GM19328 (cell line): ENCODE measurements around the gene PDE4D.

Experiments used
- ATAC-seq: cut with Tn5 transposase; IDR thresholded peaks from one replicate; pipeline ENCODE4 v1.9.1; 2021; ENCODE audit warnings: mild to moderate bottlenecking, moderate library complexity; ENCODE audit not compliant: unreplicated experiment

PDE4D gene

DNA sequence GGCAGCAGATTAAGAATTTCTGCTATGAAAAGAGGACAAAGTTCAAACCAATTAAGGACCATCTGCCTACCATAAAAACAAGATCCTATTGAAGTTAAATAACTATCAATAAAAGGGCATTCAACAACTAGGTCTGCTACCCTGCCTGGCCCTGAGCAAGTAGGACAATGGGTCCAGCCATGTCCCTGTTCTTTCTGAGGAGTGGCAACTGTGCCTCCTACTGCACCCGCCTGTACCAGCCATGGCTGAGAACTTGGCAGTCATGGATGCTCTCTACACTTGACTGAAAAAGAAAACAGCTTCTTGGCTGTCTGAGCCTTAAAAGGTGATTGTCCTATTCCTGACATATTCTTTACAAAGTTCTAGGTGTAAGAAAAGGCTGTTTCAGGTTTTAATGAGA lies 652.4 kb downstream of the PDE4D start:
- ATAC-seq, result no peak

DNA sequence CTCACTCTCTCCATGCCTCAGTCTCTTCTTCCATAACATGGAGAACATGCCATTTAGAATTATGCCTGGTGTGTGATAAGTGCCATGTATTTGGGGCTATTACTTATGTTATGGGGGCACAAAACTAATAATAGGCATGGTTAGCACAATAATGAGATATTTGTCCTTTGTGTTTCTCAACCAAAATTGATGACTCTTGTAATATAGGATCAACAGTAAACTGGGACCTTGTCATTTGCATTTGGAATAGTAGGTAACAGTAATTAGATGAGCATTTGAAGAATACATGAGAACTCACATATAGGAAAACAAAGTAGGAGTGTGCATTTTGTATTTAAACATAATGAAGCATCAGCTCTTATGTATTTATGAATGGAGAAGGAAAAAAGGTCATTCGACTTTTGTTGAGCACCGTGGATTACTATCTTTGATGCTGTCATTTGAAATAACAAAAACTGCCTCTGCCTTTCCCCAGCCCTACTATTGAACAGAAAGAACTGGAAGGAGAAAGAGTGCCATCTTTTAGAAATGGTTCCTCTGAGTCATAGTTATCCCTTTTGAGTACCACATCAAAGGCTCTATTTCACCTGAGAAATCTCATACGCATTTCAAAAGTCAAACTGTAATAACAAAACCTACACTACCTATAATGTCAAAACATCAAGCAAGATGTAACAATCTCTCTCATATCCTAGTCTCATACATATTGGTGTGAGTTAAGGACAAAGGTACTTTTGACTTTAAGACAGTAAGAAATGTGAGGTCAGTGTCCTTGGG lies 655.2 kb downstream of the PDE4D start:
- no peak for ATAC-seq

DNA sequence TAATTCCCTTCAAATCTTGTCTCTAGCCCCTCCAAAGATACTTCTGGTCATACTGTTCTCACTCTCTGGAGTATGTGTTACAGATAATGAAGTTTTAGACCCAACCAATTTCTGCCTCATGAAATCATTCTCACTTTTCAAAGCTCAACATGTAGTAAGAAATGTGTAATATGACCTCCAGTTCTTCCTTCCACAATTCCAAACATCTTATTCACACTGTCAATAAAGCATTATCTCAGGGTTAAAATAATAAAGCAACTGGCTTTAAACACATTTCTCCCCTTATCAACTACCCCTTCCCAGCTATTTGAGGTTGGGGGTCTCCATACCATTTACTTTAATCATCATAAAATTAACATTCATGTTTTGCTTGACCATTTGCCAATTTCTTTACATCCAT lies 656.5 kb downstream of the PDE4D start:
- ATAC-seq, result no peak

DNA sequence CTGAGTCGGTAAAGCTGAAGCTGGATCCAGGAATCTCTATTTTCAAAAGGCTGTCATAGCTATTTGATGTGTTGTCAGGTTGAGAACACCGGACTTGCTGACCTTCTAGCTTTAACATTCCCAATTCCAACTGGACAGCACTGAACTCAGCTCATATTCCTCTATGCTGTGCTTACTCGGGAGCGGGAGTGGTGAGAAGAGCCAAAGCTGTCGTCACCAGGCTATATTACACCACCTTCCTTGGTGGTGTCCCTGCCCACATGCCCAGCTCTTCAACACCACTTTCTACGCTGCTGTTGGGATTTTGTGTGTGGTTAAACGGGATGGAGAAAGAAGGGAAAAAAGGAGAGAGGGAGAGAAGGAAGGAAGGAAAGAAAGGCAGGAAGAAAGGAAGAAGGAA lies 657.1 kb downstream of the PDE4D start:
- ATAC-seq, result no peak

DNA sequence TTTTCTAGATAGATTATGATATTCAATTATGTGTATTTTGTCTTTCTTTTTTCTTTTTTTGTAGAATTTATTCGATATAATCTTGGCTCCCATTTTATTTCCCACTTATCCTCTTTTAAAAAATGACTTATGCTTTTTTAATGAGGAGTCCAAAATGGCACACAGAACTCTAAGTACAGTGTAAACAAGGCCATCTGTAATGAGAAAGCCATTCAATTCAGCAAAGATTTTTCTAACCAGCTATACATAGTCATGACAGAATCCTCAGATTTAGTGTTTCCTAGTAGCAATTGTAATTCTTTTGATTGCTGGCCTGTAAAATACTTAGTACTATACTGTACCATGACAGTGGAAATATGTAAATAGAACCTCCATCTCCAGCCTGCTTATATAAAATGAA lies 659.3 kb downstream of the PDE4D start:
- no peak for ATAC-seq

DNA sequence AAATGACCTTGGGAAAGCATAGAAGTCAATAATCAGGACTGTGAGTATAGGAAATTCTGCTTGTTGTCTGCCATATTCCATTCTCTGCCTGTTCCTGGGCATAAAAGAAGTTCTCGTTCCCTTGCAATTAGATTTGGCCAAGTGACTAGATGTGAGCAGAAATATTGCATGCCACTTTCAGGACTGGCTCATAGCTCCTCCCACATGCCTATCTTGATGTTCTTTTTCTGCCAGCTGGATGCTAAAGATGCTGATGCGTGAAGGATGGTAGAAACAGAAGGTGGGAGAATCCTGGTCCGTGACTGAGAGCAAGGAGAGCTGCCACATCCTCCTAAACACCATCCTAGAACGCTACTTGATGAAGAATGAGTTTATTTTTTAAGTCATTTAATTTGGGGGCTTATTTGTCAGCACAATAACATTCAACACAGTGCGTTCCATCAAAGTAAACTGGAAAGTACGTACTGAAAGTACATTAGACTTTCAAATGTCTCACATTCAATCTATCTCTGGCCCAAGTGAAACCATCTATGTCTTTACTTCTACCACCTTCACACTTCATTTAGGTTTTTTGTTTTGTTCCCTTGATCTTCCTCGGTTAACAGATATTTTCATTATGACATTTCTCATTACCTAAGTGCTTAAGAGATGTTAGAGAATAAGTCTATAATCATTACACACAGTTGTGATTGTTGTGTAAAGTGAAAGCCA lies 662.1 kb downstream of the PDE4D start:
- no peak for ATAC-seq

DNA sequence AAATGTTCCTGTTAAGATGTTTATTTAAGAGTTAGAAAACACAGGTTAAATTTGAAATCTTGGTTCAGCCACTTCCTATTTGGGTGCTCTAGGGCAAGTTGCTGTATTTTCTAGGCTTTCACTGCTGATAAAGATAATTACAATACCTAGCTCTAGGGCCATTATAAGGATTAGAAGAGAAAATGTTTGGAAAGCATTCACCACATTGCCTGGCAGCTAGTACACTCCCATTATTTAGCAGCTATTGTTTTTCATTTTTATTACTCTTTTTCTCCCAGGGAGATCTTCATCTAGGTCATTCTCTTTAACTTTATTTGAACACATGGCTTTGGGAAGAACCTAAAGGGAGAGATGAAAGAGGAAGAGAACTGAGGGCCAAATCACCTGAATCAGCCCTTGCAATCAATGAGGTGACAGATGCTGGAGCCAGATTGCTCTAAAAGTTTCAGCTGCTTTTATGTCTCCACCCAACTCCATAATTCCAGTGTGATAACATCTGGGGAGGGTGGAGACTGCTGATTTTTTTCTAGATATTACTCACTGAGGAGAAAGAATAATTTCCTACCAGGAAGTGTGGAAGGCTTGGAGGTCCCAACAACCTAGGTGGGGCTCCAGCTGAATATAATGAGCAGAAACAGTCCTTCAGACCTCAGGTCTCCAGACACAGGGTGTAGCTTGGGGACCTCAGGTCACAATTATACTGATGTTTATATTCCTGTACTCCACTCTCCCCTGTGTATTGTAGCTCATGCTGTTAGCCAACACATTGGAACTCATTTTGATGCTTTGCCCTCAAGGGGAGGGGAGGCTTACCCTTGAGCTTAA lies 670.6 kb downstream of the PDE4D start:
- ATAC-seq, result no peak

DNA sequence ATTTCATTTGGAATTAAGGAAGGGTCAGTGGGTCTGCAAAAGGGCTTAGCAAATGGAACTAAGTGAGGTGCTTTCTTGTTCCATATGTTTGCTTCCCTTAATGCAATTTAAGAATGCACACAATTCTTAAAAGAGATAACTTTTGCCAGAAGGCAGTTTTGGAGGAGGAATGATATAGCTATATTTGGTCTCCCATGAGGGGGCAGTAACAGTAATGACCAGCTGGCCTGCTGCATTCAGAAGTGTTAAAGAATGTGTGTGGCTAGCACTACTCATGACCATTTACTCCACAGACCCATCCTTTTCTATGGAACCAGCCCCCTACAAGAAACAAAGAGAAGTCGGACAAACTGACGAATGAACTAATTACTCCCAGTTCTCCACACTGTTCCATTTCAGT lies 671.8 kb downstream of the PDE4D start:
- ATAC-seq, result no peak

DNA sequence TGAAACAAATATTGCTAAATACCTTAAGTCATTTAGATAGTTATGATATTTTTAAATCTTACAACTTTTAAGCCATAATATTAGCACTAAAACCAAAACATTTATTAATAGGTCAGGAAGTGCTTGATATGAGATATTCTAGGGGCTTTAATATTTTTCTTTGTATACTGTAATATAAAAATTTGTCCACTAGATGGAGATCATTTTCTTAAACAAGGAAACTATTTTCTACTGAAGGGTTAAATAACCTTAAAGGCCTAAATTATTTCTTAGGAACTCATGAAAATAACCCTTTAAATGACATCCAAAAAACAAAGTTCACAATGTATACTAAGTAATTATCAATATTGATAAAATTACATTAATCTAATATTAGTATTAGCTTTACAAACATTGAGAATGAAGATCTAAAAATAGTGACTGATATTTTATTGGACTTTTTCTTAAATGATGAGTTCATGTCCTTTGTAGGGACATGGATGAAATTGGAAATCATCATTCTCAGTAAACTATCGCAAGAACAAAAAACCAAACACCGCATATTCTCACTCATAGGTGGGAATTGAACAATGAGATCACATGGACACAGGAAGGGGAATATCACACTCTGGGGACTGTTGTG lies 675.0 kb downstream of the PDE4D start:
- ATAC-seq, result no peak

DNA sequence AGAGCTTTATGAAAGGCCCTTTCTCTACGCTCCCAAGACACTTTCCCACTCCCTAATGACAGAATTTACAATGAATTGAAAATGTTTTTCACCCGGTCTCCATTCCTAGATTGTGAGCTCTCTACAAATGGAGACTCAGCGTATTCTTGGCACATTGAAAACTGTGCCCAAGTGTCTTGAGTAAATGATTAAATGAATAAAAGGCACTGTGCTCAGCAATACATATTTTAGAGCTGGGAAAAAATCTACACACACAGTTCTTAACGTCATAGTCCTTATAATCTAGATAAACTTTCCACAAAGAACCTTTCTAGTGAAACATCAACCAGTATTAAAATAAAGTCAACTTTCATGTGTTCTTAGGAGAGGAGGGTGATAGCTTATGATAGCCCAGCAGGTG lies 676.7 kb downstream of the PDE4D start:
- ATAC-seq, result no peak

DNA sequence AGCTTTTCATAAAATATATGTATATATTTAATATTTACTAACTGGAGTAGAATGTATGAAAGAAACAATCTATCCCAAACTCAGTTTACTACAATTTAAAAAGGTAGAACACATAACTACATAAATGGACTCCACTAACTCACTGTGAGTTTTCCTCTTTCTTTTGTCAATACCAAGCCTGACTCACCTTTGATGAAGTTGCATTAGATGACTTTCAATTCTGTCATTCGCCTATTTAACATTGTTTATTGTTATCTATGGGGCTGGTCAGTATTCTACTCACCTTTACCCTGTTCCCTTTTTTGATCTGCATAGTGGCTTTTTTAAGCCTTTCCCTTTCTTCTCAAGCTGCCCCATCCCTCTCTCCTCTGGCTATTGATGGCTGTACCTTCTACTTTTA lies 680.9 kb downstream of the PDE4D start:
- no peak for ATAC-seq

DNA sequence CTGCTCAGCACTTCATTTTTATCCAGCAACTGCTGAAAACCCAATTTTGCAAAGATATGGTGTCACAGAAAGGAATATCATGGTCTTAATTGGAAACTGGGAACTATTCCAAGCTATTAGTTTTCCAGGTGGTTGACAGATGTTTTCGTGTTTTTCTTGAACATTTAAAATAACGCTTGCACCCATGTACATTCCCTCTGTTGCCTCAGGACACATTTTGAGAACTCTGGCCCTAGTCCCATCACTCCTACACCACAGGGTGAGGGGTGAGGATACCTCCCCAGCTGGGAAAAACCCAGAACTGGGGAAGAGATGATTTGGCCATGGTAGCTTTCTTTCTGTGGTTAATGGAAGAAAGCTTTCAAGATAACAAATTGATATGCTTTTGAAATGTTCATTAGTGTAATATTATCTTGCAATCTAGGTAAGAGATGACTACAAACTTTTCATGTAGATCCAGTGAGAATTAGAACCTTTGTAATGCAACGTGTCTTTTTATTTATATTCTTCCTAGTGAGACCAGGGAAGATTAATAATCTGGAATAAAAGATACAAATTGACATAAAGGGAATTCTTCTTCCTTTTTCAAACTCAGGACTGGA lies 683.7 kb downstream of the PDE4D start:
- no peak for ATAC-seq

DNA sequence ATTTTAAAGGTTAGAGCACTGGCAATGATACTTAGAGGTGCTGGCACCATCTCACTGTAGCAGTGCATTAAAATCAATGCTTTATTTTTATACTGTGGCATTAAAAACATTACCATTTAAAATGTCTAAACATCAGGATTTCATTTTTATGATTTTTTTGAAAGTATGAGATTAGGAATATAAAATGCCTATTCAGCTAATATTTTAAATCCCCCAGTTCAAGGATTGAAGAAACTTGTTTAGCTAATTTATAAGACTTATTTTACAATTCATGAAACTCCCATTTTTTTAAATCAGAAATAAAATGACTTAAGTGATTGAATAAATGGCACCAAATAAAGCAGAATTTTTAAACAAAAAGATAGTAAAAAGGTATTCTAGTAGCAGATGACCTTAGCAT lies 685.1 kb downstream of the PDE4D start:
- no peak for ATAC-seq

DNA sequence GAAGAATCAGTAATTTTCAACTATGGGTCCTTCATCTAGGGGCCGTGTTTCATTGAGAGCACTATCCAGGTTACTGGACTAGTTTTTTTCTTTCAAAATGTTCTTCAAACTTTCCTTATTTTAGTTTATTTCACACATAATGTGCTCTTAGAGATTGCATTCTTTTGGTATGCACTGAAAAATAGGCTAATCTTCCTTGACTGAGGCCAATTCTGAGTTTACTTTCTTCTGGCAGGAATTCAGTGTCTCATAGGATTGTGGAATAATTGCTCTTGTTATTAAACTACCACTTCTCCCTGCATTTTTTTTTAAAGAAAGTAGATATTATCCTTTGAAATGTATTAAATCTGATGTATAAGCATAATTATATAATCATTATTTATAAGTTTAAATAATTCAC lies 686.1 kb downstream of the PDE4D start:
- no peak for ATAC-seq

DNA sequence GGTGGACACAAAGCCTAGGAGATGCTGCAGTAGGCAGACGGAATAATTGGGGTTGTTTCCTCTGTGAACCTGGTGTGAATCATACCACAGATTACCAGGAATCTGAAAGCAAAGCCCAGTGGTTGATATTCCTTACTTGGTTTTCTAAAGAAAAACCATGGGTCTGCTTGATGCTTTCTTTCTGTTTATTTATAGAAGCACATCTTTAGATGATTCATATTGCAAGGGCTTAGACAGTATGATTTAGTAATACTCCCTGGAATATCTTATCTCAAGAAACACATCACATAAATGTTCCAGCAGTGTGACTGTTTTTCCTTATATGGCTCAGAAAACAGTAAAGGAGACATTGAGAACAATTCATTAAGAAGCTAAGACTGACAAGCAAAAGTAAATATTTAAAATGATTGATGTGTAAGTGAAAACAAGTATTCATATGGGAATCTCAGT lies 687.4 kb downstream of the PDE4D start:
- no peak for ATAC-seq

DNA sequence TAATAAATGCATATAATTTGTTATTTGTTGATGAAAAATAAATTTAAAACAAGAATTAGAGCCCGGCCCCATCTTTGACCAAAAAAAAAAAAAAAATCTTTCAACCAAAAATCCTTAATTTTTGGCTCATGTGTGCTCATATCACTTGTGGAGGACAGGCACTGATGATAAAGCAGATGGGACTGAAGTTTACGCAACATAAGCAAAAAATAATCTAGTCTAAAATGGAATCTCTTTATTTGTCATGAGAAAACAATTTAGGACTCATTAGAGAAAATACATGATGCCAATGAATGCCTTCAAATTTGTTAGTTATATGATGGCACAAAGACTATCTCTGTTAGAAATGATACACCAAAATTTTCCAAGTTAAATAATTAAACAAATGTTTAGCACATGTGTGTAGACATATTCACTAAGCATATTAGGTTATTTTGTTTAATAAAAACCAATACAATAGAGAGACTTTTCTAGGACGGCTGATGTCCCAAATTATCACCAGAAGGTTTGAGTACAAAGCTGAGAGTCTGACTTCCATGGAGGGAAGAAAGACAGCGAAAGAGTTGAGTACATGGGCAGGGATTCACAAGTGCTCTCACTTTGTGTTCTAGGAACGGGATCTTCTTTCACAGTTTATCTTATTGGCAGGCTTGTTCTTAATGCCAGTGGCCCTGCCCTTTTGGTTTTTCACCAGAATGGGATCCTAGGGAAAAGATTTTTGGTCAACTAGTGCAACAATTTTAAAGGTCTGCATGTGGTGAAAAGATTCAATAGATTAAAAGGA lies 689.2 kb downstream of the PDE4D start:
- ATAC-seq, result no peak

DNA sequence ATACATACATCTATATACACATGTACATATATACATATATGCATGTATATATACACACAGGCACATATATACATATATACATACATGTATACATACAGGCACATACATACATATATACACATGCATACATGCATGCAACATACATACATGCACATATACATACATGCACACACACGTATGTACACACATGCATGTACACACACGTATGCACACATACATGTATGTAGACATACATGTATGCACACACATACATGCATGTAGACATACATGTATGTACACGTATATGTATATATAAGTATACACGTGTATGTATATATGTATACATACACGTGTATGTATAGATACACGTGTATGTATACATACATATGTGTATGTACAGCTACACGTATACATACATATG lies 693.7 kb downstream of the PDE4D start:
- ATAC-seq, result no peak

DNA sequence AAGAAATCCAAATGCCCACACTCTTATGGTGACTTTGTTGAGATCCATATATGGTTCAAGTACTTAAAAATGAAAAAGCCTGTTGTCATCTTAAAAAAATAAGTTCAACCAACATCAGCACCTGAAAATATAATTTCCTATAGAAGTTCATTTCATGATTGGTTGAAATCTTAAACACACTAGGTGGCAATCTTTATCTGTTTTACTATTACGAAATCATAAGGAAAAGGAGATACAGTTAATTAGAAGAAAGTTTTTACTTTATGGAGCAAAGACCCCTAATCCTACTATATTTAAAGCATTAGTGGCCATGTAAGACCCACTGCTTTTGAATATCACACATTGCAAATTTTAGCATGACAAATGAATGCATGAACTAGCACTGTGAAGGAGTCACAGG lies 694.7 kb downstream of the PDE4D start:
- no peak for ATAC-seq

DNA sequence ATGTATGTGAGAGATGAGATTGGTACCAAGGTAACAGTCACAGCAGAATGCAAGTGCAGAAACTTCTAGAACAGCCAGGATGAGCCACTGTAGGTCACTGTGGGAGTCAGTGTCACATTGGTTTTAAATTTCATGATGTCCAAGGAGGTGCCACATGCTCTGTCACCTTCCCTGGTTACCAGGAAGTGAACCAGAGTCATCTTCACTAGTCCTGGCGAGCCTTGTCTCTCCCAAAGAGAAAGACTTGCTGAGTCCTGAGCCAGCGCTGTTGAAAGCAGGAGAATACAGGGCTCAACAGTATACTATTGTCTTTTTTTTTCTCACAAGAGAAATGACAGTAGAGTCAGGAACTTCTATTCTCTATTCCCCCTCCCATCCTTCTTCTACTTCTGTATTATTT lies 695.2 kb downstream of the PDE4D start:
- ATAC-seq, result no peak

DNA sequence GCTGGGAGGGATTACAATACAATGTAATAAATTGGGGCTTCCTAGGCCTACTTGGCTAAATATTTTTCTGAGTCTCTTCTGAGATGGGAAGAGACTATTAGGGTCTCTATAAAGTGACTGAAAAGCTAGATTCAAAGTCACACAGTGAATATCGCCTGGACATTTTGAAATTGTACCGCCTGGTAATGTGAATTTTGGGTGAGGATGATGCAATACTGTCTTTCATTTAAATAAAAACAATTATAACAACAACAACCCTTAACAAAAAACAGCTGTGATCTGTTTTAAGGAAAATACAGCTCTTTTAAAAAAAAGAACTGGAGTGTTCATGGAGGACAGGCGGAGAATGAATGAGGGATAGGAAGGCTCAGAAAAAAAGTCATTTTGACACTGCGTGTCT lies 695.6 kb downstream of the PDE4D start:
- ATAC-seq, result no peak
